ENCODE data around the gene WNT5A. TPM values are rescaled to one million over a fixed set of nuclear protein-coding genes. Genes with fewer than 3 reads are reported as not detected.

Gene WNT5A
- total RNA-seq, 4 donors from 2014 or later = 8.7 to 16.1 (median 10.8) TPM

DNA sequence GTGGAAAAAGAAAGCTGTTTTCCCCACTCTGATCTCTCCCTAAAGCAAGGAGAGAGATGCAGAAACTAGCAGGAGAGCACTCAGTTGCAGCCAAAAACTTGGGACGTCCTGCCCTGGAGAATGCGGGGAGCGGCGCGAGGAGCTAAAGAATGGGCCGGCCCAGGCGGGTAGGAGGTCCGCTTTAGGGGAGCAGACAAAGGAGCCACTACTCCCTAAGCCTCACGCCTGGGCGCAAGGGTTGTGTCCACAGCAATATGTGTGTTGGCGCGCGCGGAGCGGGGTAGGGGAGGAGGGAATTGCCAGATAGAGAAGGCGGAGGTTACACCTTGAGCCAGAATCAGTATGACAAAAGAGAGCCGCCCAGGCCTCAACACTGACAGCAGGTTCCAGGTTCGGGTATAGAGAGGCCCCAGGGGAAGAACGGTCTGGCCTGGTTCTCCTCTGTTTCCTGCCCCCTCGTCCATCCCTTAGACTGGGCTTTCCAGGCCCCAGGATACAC is 2.9 kb downstream of the WNT5A start:
- no peak for TF ChIP-seq POLR2A (IDR thresholded peaks at IDR 0.05)
- TF ChIP-seq, protein P1, sequence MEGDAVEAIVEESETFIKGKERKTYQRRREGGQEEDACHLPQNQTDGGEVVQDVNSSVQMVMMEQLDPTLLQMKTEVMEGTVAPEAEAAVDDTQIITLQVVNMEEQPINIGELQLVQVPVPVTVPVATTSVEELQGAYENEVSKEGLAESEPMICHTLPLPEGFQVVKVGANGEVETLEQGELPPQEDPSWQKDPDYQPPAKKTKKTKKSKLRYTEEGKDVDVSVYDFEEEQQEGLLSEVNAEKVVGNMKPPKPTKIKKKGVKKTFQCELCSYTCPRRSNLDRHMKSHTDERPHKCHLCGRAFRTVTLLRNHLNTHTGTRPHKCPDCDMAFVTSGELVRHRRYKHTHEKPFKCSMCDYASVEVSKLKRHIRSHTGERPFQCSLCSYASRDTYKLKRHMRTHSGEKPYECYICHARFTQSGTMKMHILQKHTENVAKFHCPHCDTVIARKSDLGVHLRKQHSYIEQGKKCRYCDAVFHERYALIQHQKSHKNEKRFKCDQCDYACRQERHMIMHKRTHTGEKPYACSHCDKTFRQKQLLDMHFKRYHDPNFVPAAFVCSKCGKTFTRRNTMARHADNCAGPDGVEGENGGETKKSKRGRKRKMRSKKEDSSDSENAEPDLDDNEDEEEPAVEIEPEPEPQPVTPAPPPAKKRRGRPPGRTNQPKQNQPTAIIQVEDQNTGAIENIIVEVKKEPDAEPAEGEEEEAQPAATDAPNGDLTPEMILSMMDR (IDR thresholded peaks at IDR 0.05) = no peak
- 76 to 80% methylated on average over 20 of the region's 20 CpGs for WGBS, 2 donors
- intact Hi-C loops (cut with DNase I; ENCODE audit: low total_unique reads) = loop anchor here (5.0 kb wide), 1 partner anchor 238 kb away; no protein-coding TSS in a partner anchor
- no peak overlapping the region for H3K4me3 ChIP-seq (ENCODE audit: low read depth, poor library complexity, severe bottlenecking)
- no peak for DNase-seq (ENCODE audit: low spot score in 2 of 2)

DNA sequence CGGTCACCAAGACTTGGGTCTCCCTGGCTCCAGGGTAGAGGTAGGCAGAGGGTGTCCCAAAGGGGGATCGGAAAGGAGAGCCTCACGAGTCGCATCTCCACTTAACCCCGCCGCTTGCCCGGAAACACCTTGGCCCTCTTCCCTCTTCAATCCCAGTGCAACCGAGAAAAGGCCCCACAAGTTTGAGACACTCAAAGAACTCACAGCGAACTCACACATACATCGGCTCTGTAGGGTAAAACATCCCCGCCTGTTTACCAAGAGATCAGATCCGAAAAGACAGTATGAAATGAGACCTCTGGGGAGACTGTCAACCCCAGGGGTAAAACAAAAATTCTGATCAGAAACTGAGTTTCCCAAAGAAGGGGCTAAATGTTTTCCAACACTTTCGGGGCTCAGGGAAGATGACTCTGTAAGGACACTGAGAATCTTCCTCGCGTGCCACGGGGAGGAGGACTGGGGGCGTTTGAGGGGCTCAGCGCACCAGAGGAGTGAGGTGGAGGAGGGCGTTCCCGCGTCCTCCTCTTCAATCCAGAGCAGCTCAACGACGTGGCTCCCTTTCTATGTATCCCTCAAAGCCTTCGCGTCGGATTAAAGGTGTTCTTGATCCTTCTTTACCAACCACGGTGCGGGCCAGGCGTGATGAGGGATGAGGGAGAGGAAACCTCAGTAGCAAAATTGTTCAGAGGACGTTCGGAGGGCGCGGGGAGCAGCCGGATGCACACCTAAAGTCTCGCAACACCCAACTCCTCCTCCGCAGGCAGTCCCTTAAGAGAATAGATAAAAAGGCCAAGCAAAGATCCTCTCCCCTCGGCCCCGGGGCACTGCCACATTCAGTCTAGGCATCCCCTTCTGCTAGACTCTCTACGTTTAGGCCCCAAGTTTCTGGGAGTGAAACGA is 3.7 kb downstream of the WNT5A start:
- H3K4me3 ChIP-seq (ENCODE audit: low read depth, poor library complexity, severe bottlenecking) = no peak overlapping the region
- DNase-seq (ENCODE audit: low spot score in 2 of 2) = no peak
- intact Hi-C loops (cut with DNase I; ENCODE audit: low total_unique reads) = loop anchor here (5.0 kb wide), 1 partner anchor 239 kb away; no protein-coding TSS in a partner anchor
- 72 to 76% methylated on average over 39 to 40 of the region's 40 CpGs for WGBS, 2 donors
- TF ChIP-seq, protein P1 (IDR thresholded peaks at IDR 0.05) = no peak
- no peak for TF ChIP-seq POLR2A (IDR thresholded peaks at IDR 0.05)

DNA sequence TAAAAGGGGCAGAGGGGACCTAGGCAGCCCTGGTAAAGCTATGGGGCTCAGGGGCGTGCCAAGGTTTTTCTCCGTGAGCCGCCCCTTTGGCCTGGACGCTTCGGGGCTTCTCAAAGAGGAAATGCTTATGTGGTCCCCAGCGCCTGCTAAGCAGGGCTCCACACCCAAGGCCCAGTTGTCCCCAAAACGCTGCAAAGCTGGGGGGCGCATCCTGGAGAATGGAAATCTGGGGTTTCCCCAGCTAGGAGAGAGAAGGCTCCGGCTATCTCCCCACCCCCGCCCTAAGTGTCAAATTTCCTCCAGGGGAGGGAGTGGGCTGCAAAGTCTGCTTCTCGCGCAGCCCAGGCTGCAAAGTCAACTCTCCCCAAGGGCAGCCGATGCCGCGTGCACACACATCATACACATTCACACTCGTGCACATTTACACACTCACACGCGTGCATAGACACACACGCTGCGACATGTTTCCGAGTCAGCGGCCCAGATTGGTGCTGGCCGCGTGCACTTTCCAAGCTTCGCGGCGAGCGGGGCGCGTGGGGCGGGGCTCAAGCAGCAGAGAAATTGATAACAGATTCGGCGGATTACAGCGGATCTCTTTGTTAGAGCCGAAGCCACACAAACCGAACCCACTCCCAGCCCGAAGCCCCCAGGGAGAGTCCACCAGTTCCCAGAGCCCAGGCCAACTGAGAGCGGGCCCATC is 4.5 kb downstream of the WNT5A start:
- TF ChIP-seq, protein P1 (IDR thresholded peaks at IDR 0.05) = no peak
- TF ChIP-seq POLR2A (IDR thresholded peaks at IDR 0.05) = no peak
- no peak for DNase-seq (ENCODE audit: low spot score in 2 of 2)
- WGBS, 2 donors = 8% methylated on average over 36 to 38 of the region's 38 CpGs
- intact Hi-C loops (cut with DNase I; ENCODE audit: low total_unique reads) = loop anchor here (5.0 kb wide), 1 partner anchor 240 kb away; no protein-coding TSS in a partner anchor
- H3K4me3 ChIP-seq (ENCODE audit: low read depth, poor library complexity, severe bottlenecking) = no peak overlapping the region

DNA sequence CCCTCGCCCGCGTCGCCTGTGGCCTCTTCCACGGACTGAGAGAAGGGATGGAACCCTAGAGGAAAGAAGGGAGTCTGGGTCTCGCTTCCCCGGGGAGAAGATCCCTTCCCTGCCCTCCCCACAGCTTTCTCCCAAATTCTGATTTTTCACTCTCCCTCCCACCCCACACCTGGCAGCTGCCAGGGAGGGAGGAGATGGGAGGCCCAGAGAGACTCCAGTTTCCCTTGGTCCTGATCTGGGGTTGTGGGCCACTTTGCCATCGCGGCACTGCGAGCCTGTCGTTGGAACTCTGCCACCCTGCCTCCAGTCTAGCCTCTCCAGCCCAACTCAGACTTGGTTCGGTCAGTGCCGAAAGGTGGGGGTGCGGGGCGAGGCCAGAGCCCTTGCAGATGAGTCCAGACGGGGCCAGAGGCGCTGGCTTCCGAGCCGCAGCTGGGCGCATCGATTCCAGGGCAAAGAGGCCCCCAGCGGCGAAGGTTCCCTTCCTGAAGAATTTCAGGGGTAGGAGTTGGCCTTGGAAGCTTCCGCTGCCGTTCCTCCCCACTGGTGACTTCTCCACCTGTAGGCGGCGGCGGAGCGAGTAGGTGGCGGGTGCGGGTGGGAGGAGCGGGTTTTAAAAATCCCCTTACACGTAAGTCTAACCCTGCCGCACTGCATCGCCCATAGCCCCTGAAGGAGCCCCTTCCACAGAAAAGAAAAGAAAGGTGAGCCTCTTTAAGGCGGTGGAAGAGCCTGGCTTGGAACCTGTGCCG is 5.2 kb downstream of the WNT5A start:
- no peak for DNase-seq (ENCODE audit: low spot score in 2 of 2)
- WGBS, 2 donors = 3% methylated on average over 36 to 37 of the region's 37 CpGs
- H3K4me3 ChIP-seq (ENCODE audit: low read depth, poor library complexity, severe bottlenecking) = no peak overlapping the region
- intact Hi-C loops (cut with DNase I; ENCODE audit: low total_unique reads) = loop anchor here (5.0 kb wide), 1 partner anchor 240 kb away; no protein-coding TSS in a partner anchor
- TF ChIP-seq, protein P1 (IDR thresholded peaks at IDR 0.05) = no peak
- no peak for TF ChIP-seq POLR2A (IDR thresholded peaks at IDR 0.05)

Data from lower leg skin (tissue), 4 donors.